Caco-2 (cell line): ENCODE results near the gene MRTFA. TPM values are rescaled to one million over a fixed set of nuclear protein-coding genes. Genes with fewer than 3 reads are reported as not detected.

ENCODE experiments used
- BruUV-seq: library from RNA; stranded (reverse); fragments of 400-500 nt; replicated peaks from 2 replicates; lab custom pipeline; 2021; lab: Mats Ljungman, UMichigan
- CTCF ChIA-PET: fragments of 300-600 bp; sonication (Branson Sonifier 250); formaldehyde crosslinking; loops from one replicate; lab custom pipeline; 2022; ENCODE audit warnings: antibody characterized with exemption; lab: Charles Lee
- POLR2A ChIA-PET: fragments of 300-600 bp; sonication (Branson Sonifier 250); formaldehyde crosslinking; loops from one replicate; lab custom pipeline; 2022; ENCODE audit warnings: antibody characterized with exemption; lab: Charles Lee
- DNase-seq, 2 experiments: peaks; one replicate each; pipeline versions ENCODE4 v3.0.0 to v3.0.0-alpha.2; 2020 to 2022
- H3K27me3 ChIP-seq: replicated peaks from 2 replicates; pipeline ENCODE4 v1.6.0; 2011; ENCODE audit warnings: low read length; ENCODE audit not compliant: control insufficient read depth, insufficient read depth
- H3K36me3 ChIP-seq: 2 replicates; pipeline ENCODE4 v1.5.1; 2011; ENCODE audit warnings: low read length; ENCODE audit not compliant: control insufficient read depth, insufficient read depth
- H3K4me1 ChIP-seq: fragments of 250-450 bp; sonication (Bioruptor Pico); 2 replicates; pipeline ENCODE4 v1.5.1; 2020; ENCODE audit warnings: mild to moderate bottlenecking
- H3K4me3 ChIP-seq: 2 replicates; pipeline ENCODE4 v1.5.1; 2011; ENCODE audit warnings: low read depth, mild to moderate bottlenecking, control low read depth, low read length
- H3K9me3 ChIP-seq: fragments of 250-450 bp; sonication (Bioruptor Pico); 2 replicates; pipeline ENCODE4 v1.5.1; 2020; ENCODE audit warnings: mild to moderate bottlenecking, moderate library complexity
- H3K27ac Mint-ChIP-seq: one replicate; pipeline ENCODE4 v1.8.0; 2022; ENCODE audit warnings: mixed read lengths; ENCODE audit not compliant: unreplicated experiment
- H3K27me3 Mint-ChIP-seq: one replicate; pipeline ENCODE4 v1.8.0; 2022; ENCODE audit warnings: mixed read lengths; ENCODE audit not compliant: insufficient read depth, unreplicated experiment
- H3K36me3 Mint-ChIP-seq: one replicate; pipeline ENCODE4 v1.8.0; 2022; ENCODE audit warnings: mild to moderate bottlenecking, mixed read lengths; ENCODE audit not compliant: insufficient read depth, unreplicated experiment
- H3K4me1 Mint-ChIP-seq: one replicate; pipeline ENCODE4 v1.8.0; 2022; ENCODE audit warnings: low read depth, mixed read lengths; ENCODE audit not compliant: unreplicated experiment
- H3K4me3 Mint-ChIP-seq: one replicate; pipeline ENCODE4 v1.8.0; 2022; ENCODE audit warnings: mild to moderate bottlenecking, moderate library complexity, mixed read lengths; ENCODE audit not compliant: unreplicated experiment
- H3K9me3 Mint-ChIP-seq: one replicate; pipeline ENCODE4 v1.8.0; 2022; ENCODE audit warnings: mixed read lengths; ENCODE audit not compliant: unreplicated experiment
- CTCF ChIP-seq, 2 experiments: fragments of 200-600 bp in 1 of 2; IDR thresholded peaks; 1 replicate in 1 of 2; 2 replicates in 1 of 2; pipeline versions ENCODE4 v1.5.1 to v1.8.0; 2011 to 2022; ENCODE audit warnings: antibody characterized with exemption in 1 of 2, control low read depth in 1 of 2, inconsistent platforms in 1 of 2, low read depth in 1 of 2, low read length in 1 of 2, mild to moderate bottlenecking in 1 of 2, moderate library complexity in 1 of 2; ENCODE audit not compliant: insufficient read depth in 1 of 2, severe bottlenecking in 1 of 2, unreplicated experiment in 1 of 2
- intact Hi-C: fragments of 100-400 bp; cut with micrococcal nuclease; formaldehyde crosslinking; loops from one replicate; pipeline ENCODE4 v1.10.0; 2022; ENCODE audit not compliant: unreplicated experiment
- total RNA-seq: library from RNA; stranded (reverse); gene quantifications from 2 replicates; pipeline ENCODE4 v1.2.3, GENCODE V29; 2022

The MRTFA gene
- total RNA-seq, 1 experiment from 2014 or later = 38.7 TPM

DNA sequence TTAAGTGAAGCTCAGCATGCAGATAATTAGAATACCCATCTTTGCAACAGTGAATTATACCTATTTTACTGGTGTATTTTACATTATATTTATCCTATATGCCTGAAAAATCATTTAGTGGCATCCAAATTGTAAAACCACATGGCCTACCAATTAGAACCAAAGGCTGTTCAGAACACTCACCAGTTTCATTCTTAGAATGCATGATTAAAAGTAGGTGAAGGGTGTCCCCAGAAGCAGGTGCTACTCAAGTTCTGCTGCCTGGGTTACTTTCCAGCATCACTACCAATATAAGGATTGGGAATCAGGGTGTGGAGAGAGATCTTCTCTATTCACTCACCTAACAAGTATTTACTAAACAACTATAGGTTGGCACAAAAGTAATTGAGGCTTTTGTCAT is 162.8 kb downstream of the MRTFA start:
- Histone ChIP-seq H3K4me1 (peaks cover 14% of the 10 kb centered on the region), H3K36me3 (no peaks in the 10 kb centered on the region), H3K4me3 (no peak overlapping the region), H3K27me3 (no peaks in the 10 kb centered on the region), H3K9me3 (no peaks in the 10 kb centered on the region)
- DNase-seq = no peak
- peaks cover 14% of the 10 kb centered on the region for H3K4me1 Mint-ChIP-seq
- H3K36me3 Mint-ChIP-seq = peaks cover 5% of the 10 kb centered on the region
- BruUV-seq = no TSS peak
- POLR2A ChIA-PET = no interaction called here
- no peak overlapping the region for H3K4me3 Mint-ChIP-seq
- CTCF ChIA-PET = no interaction called here
- H3K9me3 Mint-ChIP-seq = no peaks in the 10 kb centered on the region
- intact Hi-C loops = no loop called here
- no peak for TF ChIP-seq CTCF (IDR thresholded peaks at IDR 0.05; ENCODE audit: insufficient read depth in 1 of 2, low read depth in 1 of 2, low read length in 1 of 2, severe bottlenecking in 1 of 2, unreplicated experiment in 1 of 2)
- H3K27ac Mint-ChIP-seq = no peak overlapping the region
- no peaks in the 10 kb centered on the region for H3K27me3 Mint-ChIP-seq

DNA sequence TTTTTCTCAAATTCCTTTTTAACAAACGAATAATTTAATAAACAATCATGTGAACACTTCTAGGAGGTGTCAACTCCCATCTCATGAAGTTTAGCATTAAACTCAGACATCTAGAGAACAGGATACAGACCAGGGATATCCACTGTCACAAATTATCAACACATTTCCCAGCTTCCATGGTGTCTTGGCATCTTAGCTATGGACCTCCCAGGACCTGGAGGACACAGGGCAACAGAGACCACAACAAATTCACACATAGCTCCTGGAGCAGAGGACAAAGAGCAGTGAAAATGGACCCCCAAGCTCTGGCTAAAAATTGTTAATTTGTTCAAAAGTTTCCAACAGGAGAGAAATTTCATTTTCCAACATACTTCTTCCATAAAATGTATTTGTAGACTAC is 163.9 kb downstream of the MRTFA start:
- ChIA-PET CTCF (no interaction called here), POLR2A (no interaction called here)
- Mint-ChIP-seq H3K27ac (no peak overlapping the region), H3K36me3 (peaks cover 5% of the 10 kb centered on the region), H3K4me1 (peaks cover 3% of the 10 kb centered on the region), H3K9me3 (no peaks in the 10 kb centered on the region), H3K27me3 (no peaks in the 10 kb centered on the region), H3K4me3 (no peak overlapping the region)
- intact Hi-C loops = no loop called here
- no peaks in the 10 kb centered on the region for H3K9me3 ChIP-seq
- no peak for DNase-seq
- no peak for TF ChIP-seq CTCF (IDR thresholded peaks at IDR 0.05; ENCODE audit: insufficient read depth in 1 of 2, low read depth in 1 of 2, low read length in 1 of 2, severe bottlenecking in 1 of 2, unreplicated experiment in 1 of 2)
- BruUV-seq = no TSS peak
- peaks cover 3% of the 10 kb centered on the region; the same call in 1 of the 2 replicates for H3K4me1 ChIP-seq
- H3K36me3 ChIP-seq = no peaks in the 10 kb centered on the region
- H3K27me3 ChIP-seq = no peaks in the 10 kb centered on the region
- no peak overlapping the region for H3K4me3 ChIP-seq

DNA sequence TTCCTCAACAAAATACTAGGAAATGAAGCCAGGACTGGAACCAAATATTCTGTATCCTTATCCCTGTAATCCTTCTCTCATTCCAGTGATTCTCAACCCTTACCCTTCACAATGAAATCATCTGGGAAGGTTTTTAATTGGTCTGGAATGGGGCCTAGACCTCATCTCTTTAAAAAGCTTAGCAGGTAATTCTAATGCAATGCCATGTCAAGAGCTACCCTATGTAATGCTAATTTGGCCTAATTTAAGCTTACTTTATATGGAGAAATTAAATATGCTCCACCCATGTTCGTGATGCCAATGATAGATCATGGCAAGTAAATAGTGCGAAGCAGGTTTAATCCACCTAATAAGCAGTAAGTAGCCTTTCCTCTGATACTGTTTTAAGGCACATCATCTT is 164.5 kb downstream of the MRTFA start:
- no TSS peak for BruUV-seq
- Mint-ChIP-seq H3K27me3 (no peaks in the 10 kb centered on the region), H3K27ac (no peak overlapping the region), H3K36me3 (peaks cover 5% of the 10 kb centered on the region), H3K4me1 (no peaks in the 10 kb centered on the region), H3K4me3 (no peak overlapping the region), H3K9me3 (no peaks in the 10 kb centered on the region)
- H3K4me1 ChIP-seq = no peaks in the 10 kb centered on the region
- no peak for DNase-seq
- POLR2A ChIA-PET = no interaction called here
- TF ChIP-seq CTCF (IDR thresholded peaks at IDR 0.05; ENCODE audit: insufficient read depth in 1 of 2, low read depth in 1 of 2, low read length in 1 of 2, severe bottlenecking in 1 of 2, unreplicated experiment in 1 of 2) = no peak
- CTCF ChIA-PET = no interaction called here
- no peaks in the 10 kb centered on the region for H3K36me3 ChIP-seq
- H3K4me3 ChIP-seq = no peak overlapping the region
- intact Hi-C loops = no loop called here
- no peaks in the 10 kb centered on the region for H3K27me3 ChIP-seq
- no peaks in the 10 kb centered on the region for H3K9me3 ChIP-seq
